ENCODE measurements around the gene PAX8.

- TF ChIP-seq CTCF (IDR thresholded peaks at IDR 0.05; ENCODE audit: insufficient read depth, low read length, poor library complexity, severe bottlenecking) (no peak), EZH2phosphoT487 (conservative IDR thresholded peaks at IDR 0.05; ENCODE audit: low read length) (no peak)
These were observed 32.1 kb downstream of the PAX8 start for GRCh38 chr2:113246606-113247005.
